Measurements from ENCODE around the gene GRID2. TPM values are rescaled to one million over a fixed set of nuclear protein-coding genes. Genes with fewer than 3 reads are reported as not detected.

The GRID2 gene
- total and polyA plus RNA-seq, 9 of the 15 experiments (the other 6 are each of a cell fraction or from before 2014, with no cell fraction given), result 0.04 TPM; not detected in 7

GRCh38 chr4:93561842-93562241 lies 1258.1 kb downstream of the GRID2 start:
- no peak for TF ChIP-seq CAMTA2 (CRISPR knock-in tag; conservative IDR thresholded peaks at IDR 0.05)
- TF ChIP-seq FOXK2 (conservative IDR thresholded peaks at IDR 0.05 in 1 of 2, IDR thresholded peaks at IDR 0.05 in 1 of 2; ENCODE audit: low read depth in 2 of 2), result no peak
- no peak for TF ChIP-seq KHSRP (IDR thresholded peaks at IDR 0.05)
- no peak for TF ChIP-seq MAFF (IDR thresholded peaks at IDR 0.05; ENCODE audit: low read length)
- no peak for TF ChIP-seq ELK1 (CRISPR knock-in tag; IDR thresholded peaks at IDR 0.05)
- no peak for TF ChIP-seq MIER1 (IDR thresholded peaks at IDR 0.05; ENCODE audit: low read depth)
- no peak for TF ChIP-seq SAFB2 (IDR thresholded peaks at IDR 0.05; ENCODE audit: borderline replicate concordance, low read depth, low read length, severe bottlenecking)
- TF ChIP-seq POLR2G (IDR thresholded peaks at IDR 0.05; ENCODE audit: low read depth, low read length), result no peak
- TF ChIP-seq PHF8 (IDR thresholded peaks at IDR 0.05; ENCODE audit: borderline replicate concordance, low read length), result no peak
- no peak for TF ChIP-seq FOXP4 (CRISPR knock-in tag; IDR thresholded peaks at IDR 0.05; ENCODE audit: borderline replicate concordance)
- TF ChIP-seq MCM3 (IDR thresholded peaks at IDR 0.05), result no peak
- no peak for TF ChIP-seq KDM5B (IDR thresholded peaks at IDR 0.05; ENCODE audit: insufficient replicate concordance, low read depth, low read length)
- no peak for TF ChIP-seq ZFPM2 (CRISPR knock-in tag; IDR thresholded peaks at IDR 0.05)
- intact Hi-C loops (cut with micrococcal nuclease), result no loop called here
- no TSS peak for BruUV-seq (replicated peaks)
- Histone ChIP-seq H3K36me3 (ENCODE audit: control insufficient read depth, insufficient read depth, low read length) (no peaks in the 10 kb centered on the region), H3K27ac (ENCODE audit: extremely low read depth, low read depth, low read length) (no peak overlapping the region), H3K9me3 (replicated peaks; ENCODE audit: control insufficient read depth, insufficient read depth, low read depth, low read length) (no peaks in the 10 kb centered on the region), H3K4me3 (no peak overlapping the region), H3K9me1 (ENCODE audit: control insufficient read depth, insufficient read depth, low read length) (no peaks in the 10 kb centered on the region), H2AFZ (ENCODE audit: low read depth, low read length) (no peak overlapping the region), H3K9ac (ENCODE audit: insufficient read depth in 1 of 2, low read depth in 2 of 2, low read length in 2 of 2) (no peak overlapping the region), H3K4me1 (replicated peaks in 1 of 2; ENCODE audit: control insufficient read depth in 2 of 2, insufficient read depth in 2 of 2, low read length in 2 of 2) (no peaks in the 10 kb centered on the region), H4K20me1 (replicated peaks; ENCODE audit: control insufficient read depth, insufficient read depth, low read length) (no peaks in the 10 kb centered on the region), H3K4me2 (ENCODE audit: insufficient read depth, low read length) (no peak overlapping the region), H3K79me2 (ENCODE audit: control insufficient read depth, insufficient read depth, low read length) (no peaks in the 10 kb centered on the region), H3K27me3 (ENCODE audit: control insufficient read depth in 2 of 2, insufficient read depth in 2 of 2, low read length in 2 of 2) (no peaks in the 10 kb centered on the region)
- CTCF ChIA-PET (ENCODE audit: low intra/inter-chr PET ratio), result no interaction called here
- in situ Hi-C loops (cut with MboI), result no loop called here
- FAIRE-seq, result no peak
- no peak for ATAC-seq
- DNase-seq (ENCODE audit: extremely low read depth in 1 of 4, low spot score in 3 of 4), result no peak
- POLR2A ChIA-PET, result no interaction called here
- WGBS (ENCODE audit: insufficient coverage, low coverage, missing lambda C conversion rate), result 0% methylated on average over 1 of the region's 1 CpG
